Measurements from ENCODE around the gene TAS2R3. TPM values are rescaled to one million over a fixed set of nuclear protein-coding genes. Genes with fewer than 3 reads are reported as not detected.

Gene TAS2R3
- total and polyA plus RNA-seq, 12 donors = 0.30 to 1.1 (median 0.46) TPM; not detected in 4

DNA sequence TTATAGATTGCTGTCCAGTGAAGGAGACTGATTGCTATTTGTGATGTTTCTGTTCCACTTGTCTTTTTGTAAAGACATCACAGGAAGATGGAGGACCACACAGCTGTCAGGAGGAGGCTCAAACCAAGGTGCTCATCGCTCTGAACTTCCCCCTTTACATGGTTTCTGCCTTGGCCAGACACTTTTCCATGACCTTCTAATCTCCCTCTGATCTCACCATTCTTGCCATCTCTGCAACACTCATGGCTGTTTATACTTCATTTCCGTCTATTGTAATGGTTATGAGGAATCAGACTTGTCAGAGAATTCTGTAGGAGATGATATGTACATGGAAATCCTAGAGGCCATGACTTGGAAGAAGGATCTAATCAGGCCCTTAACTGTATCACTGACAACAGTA is 24.4 kb downstream of the TAS2R3 start:
- DNase-seq = no peak
- H3K9me3 ChIP-seq = no peaks in the 10 kb centered on the region
- intact Hi-C loops (cut with DNase I) = no loop called here
- H3K27ac ChIP-seq = peak overlapping the region in 2 of 10 donors; percentile 12 to 13
- ATAC-seq = no peak
- no peak overlapping the region for H3K4me3 ChIP-seq
- no peak for TF ChIP-seq CTCF (IDR thresholded peaks at IDR 0.05)
- peaks cover 0 to 14% (median 0%) of the 10 kb centered on the region in 9 donors for H3K4me1 ChIP-seq
- H3K36me3 ChIP-seq = peaks cover 0 to 25% (median 0%) of the 10 kb centered on the region in 9 donors
- no peaks in the 10 kb centered on the region for H3K27me3 ChIP-seq
- WGBS, 2 donors = 65 to 74% methylated on average over 2 of the region's 2 CpGs

- 86 to 96% methylated on average over 5 of the region's 5 CpGs for WGBS, 2 donors
- H3K4me1 ChIP-seq = peaks cover 0 to 14% (median 0%) of the 10 kb centered on the region in 9 donors
- DNase-seq = no peak
- TF ChIP-seq CTCF (IDR thresholded peaks at IDR 0.05) = no peak
- H3K27ac ChIP-seq = no peak within 1 kb of the TSS
- H3K9me3 ChIP-seq = no peaks in the 10 kb centered on the region
- no peak for ATAC-seq
- no peaks in the 10 kb centered on the region for H3K27me3 ChIP-seq
- intact Hi-C loops (cut with DNase I) = no loop called here
- H3K36me3 ChIP-seq = peaks cover 0 to 25% (median 0%) of the 10 kb centered on the region in 9 donors
- no peak within 1 kb of the TSS for H3K4me3 ChIP-seq
These were observed 26.0 kb downstream of the TAS2R3 start, which contains the start of gene TAS2R5 for GRCh38 chr7:141789917-141790316. Gene TAS2R5, plus strand, starts transcription at chr7:141790217. Its CDS starts 145 bp downstream, at chr7:141790362.

DNA sequence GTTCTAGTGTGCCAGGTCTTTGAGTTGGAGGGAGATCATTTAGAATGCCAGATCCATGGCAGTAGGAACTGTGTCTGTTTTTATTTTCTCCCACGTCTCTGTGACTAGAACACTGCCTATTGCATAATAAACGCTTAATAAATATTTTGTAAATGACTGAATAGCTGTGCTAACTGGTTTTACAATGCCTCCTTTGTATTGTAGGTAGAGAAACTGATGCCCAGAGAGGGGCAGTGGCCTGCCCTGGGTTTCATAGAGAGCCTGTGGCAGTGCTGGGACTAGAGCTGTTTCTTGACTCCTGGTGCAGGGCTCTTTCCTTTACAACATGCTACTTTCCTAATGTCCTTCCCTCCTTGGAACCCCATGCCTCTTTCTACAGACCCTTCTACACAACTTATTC is 28.6 kb downstream of the TAS2R3 start:
- Histone ChIP-seq H3K27me3 (no peaks in the 10 kb centered on the region), H3K36me3 (peaks cover 0 to 25% (median 0%) of the 10 kb centered on the region in 9 donors), H3K4me3 (no peak overlapping the region), H3K4me1 (peaks cover 0 to 13% (median 0%) of the 10 kb centered on the region in 9 donors), H3K9me3 (no peaks in the 10 kb centered on the region), H3K27ac (no peak overlapping the region)
- 88 to 94% methylated on average over 2 of the region's 2 CpGs for WGBS, 2 donors
- intact Hi-C loops (cut with DNase I) = no loop called here
- DNase-seq (no peak), ATAC-seq (no peak)
- TF ChIP-seq CTCF (IDR thresholded peaks at IDR 0.05) = no peak

Other genes with a start within 250 kb of the TAS2R3 start
- 10 to 100 TPM; 27.1 to 45.1 (median 39.7) TPM for gene AGK, start 212.7 kb upstream of the TAS2R3 start, total RNA-seq
- 10 to 100 TPM; 17.7 to 22.0 TPM for gene AGK, start 212.7 kb upstream of the TAS2R3 start, polyA plus RNA-seq
- 10 to 100 TPM in 4 of 10 donors, 1 to 10 TPM in 6; 6.7 to 11.5 (median 9.3) TPM for gene DENND11, start 61.9 kb upstream of the TAS2R3 start, total RNA-seq
- gene DENND11, start 61.9 kb upstream of the TAS2R3 start, polyA plus RNA-seq = 1 to 10 TPM; 2.7 to 3.4 TPM
- under 1 TPM in 1 of 10 donors, not detected in 9; 0.12 TPM for gene WEE2, start 55.7 kb upstream of the TAS2R3 start, total RNA-seq
- not detected for gene WEE2, start 55.7 kb upstream of the TAS2R3 start, polyA plus RNA-seq
- 100 to 1,000 TPM in 9 of 10 donors, 10 to 100 TPM in 1; 97.4 to 122 (median 107) TPM for gene SSBP1, start 25.7 kb upstream of the TAS2R3 start, total RNA-seq
- gene SSBP1, start 25.7 kb upstream of the TAS2R3 start, polyA plus RNA-seq = 100 to 1,000 TPM; 175 to 256 TPM
- under 1 TPM in 9 of 10 donors, not detected in 1; 0.10 to 0.28 (median 0.23) TPM for gene TAS2R4, start 12.6 kb downstream of the TAS2R3 start, total RNA-seq
- under 1 TPM; 0.03 to 0.59 TPM for gene TAS2R4, start 12.6 kb downstream of the TAS2R3 start, polyA plus RNA-seq
- under 1 TPM in 4 of 10 donors, not detected in 6; 0.23 to 0.35 (median 0.31) TPM for gene TAS2R5, start 26.1 kb downstream of the TAS2R3 start, total RNA-seq
- under 1 TPM; 0.22 to 0.59 TPM for gene TAS2R5, start 26.1 kb downstream of the TAS2R3 start, polyA plus RNA-seq
- gene PRSS37, start 77.4 kb downstream of the TAS2R3 start, total RNA-seq = not detected
- gene PRSS37, start 77.4 kb downstream of the TAS2R3 start, polyA plus RNA-seq = not detected
- not detected for gene OR9A4, start 152.3 kb downstream of the TAS2R3 start, total RNA-seq
- not detected for gene OR9A4, start 152.3 kb downstream of the TAS2R3 start, polyA plus RNA-seq
- gene CLEC5A, start 182.9 kb downstream of the TAS2R3 start, total RNA-seq = 1 to 10 TPM in 1 of 10 donors, under 1 TPM in 9; 0.09 to 2.1 (median 0.37) TPM
- gene CLEC5A, start 182.9 kb downstream of the TAS2R3 start, polyA plus RNA-seq = under 1 TPM; 0.37 to 0.88 TPM
- gene TAS2R38, start 209.7 kb downstream of the TAS2R3 start, total RNA-seq = not detected
- not detected for gene TAS2R38, start 209.7 kb downstream of the TAS2R3 start, polyA plus RNA-seq
- 1 to 10 TPM in 4 of 10 donors, under 1 TPM in 6; 0.21 to 3.1 (median 0.83) TPM for gene MGAM, start 231.8 kb downstream of the TAS2R3 start, total RNA-seq
- gene MGAM, start 231.8 kb downstream of the TAS2R3 start, polyA plus RNA-seq = under 1 TPM in 1 of 2 donors, not detected in 1; 0.07 TPM